ENCODE measurements around the gene WRNIP1. TPM values are rescaled to one million over a fixed set of nuclear protein-coding genes. Genes with fewer than 3 reads are reported as not detected.
A peak's percentile ranks its signal among the peaks of the same experiment; 100 is the strongest.

WRNIP1 gene
- total RNA-seq, 1 donor from 2014 or later, result 25.3 TPM

DNA sequence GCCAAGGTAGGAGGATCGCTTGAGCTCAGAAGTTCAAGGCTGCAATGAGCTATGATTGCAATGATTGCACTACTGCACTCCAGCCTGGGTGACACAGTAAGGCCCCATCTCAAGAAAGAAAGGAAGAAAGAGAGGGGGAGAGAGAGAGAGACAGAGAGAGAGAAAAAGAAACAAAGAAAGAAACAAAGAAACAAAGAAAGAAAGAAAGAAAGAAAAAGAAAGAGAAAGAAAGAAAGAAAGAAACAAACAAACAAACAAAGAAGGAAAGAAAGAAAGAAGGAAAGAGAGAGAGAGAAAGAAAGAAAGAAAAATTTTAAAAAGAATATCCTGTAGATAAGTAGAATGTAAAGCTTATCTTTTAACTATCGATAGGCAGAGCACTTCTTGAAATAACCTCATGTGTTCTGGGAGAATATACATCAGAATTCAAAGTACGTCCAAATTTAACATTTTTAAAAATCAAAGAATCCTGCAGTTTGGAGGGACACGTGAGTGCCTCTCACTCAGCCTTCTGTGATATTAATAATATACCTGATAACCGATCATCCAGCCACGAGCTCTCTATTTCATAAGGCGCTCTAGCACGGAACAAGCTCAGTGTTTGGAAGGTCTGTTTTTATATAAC, 39.7 kb upstream of the WRNIP1 start:
- no peak for DNase-seq (ENCODE audit: low spot score)
- Mint-ChIP-seq H3K36me3 (no peaks in the 10 kb centered on the region), H3K4me3 (no peak overlapping the region), H3K9me3 (peaks cover 2% of the 10 kb centered on the region), H3K4me1 (peaks cover 6% of the 10 kb centered on the region), H3K27ac (no peak overlapping the region), H3K27me3 (ENCODE audit: insufficient read depth, low read depth) (peaks cover 5% of the 10 kb centered on the region)
- no peak overlapping the region for H3K4me2 ChIP-seq
- H3F3A ChIP-seq (ENCODE audit: low read depth), result no peaks in the 10 kb centered on the region
- H3K79me2 ChIP-seq (ENCODE audit: low read depth), result no peaks in the 10 kb centered on the region
- H3K27ac ChIP-seq, result no peak overlapping the region
- H3K4me1 ChIP-seq, result no peaks in the 10 kb centered on the region
- no peak overlapping the region for H3K4me3 ChIP-seq
- H3K9ac ChIP-seq, result no peak overlapping the region
- peak overlapping the region; percentile 51 for H2AFZ ChIP-seq (replicated peaks)
- H3K36me3 ChIP-seq, result no peaks in the 10 kb centered on the region
- H3K27me3 ChIP-seq, result no peaks in the 10 kb centered on the region
- no peaks in the 10 kb centered on the region for H4K20me1 ChIP-seq (ENCODE audit: low read depth)
- no peak for TF ChIP-seq EZH2phosphoT487 (IDR thresholded peaks at IDR 0.05)
- no peak for TF ChIP-seq EZH2 (IDR thresholded peaks at IDR 0.05)
- H3K9me3 ChIP-seq (ENCODE audit: low read depth), result no peaks in the 10 kb centered on the region

DNA sequence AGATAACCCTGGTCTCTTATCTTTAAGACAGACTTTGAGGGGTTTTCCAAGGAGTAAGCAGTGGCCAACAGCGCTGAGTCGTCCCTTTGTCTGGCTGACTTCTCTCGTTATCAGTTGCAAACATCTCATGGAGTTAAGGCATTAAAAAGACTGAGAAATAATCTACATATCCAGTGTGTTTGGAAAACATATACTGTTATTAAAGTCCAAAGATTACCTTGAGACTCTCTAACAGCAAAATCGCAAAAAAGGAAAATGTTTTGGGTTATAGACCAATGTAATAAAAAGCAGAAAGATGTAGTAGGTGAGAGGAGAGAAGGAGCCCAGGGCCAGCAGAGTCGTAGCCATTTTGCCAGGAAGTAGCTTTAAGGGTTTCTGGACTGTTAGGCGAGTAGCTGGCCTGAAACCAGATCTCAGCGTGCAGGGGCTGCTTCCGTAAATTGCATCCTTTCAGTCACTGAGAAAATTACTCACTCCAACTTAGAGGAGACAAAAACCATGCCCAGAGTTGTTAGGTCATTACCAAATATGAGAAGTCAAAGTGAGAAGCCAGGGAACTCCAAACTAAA, 39.1 kb upstream of the WRNIP1 start:
- no peaks in the 10 kb centered on the region for H3K4me1 ChIP-seq
- no peaks in the 10 kb centered on the region for H3K36me3 ChIP-seq
- no peak overlapping the region for H3K4me3 ChIP-seq
- no peak for TF ChIP-seq EZH2phosphoT487 (IDR thresholded peaks at IDR 0.05)
- no peak for TF ChIP-seq EZH2 (IDR thresholded peaks at IDR 0.05)
- TF ChIP-seq, protein P1, sequence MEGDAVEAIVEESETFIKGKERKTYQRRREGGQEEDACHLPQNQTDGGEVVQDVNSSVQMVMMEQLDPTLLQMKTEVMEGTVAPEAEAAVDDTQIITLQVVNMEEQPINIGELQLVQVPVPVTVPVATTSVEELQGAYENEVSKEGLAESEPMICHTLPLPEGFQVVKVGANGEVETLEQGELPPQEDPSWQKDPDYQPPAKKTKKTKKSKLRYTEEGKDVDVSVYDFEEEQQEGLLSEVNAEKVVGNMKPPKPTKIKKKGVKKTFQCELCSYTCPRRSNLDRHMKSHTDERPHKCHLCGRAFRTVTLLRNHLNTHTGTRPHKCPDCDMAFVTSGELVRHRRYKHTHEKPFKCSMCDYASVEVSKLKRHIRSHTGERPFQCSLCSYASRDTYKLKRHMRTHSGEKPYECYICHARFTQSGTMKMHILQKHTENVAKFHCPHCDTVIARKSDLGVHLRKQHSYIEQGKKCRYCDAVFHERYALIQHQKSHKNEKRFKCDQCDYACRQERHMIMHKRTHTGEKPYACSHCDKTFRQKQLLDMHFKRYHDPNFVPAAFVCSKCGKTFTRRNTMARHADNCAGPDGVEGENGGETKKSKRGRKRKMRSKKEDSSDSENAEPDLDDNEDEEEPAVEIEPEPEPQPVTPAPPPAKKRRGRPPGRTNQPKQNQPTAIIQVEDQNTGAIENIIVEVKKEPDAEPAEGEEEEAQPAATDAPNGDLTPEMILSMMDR (IDR thresholded peaks at IDR 0.05), result no peak
- H3K9me3 ChIP-seq (ENCODE audit: low read depth), result no peaks in the 10 kb centered on the region
- H3K27ac ChIP-seq, result no peak overlapping the region
- no peak for DNase-seq (ENCODE audit: low spot score)
- peaks cover 6% of the 10 kb centered on the region for H3K4me1 Mint-ChIP-seq
- H3K27me3 Mint-ChIP-seq (ENCODE audit: insufficient read depth, low read depth), result peaks cover 5% of the 10 kb centered on the region
- H4K20me1 ChIP-seq (ENCODE audit: low read depth), result no peaks in the 10 kb centered on the region
- no peaks in the 10 kb centered on the region for H3K9me3 Mint-ChIP-seq
- H3K4me2 ChIP-seq, result no peak overlapping the region
- H2AFZ ChIP-seq (replicated peaks), result peak overlapping the region; percentile 51
- no peak overlapping the region for H3K9ac ChIP-seq
- H3K27me3 ChIP-seq, result no peaks in the 10 kb centered on the region
- no peak overlapping the region for H3K27ac Mint-ChIP-seq
- no peaks in the 10 kb centered on the region for H3K79me2 ChIP-seq (ENCODE audit: low read depth)
- H3K36me3 Mint-ChIP-seq, result no peaks in the 10 kb centered on the region
- no peaks in the 10 kb centered on the region for H3F3A ChIP-seq (ENCODE audit: low read depth)
- H3K4me3 Mint-ChIP-seq, result no peak overlapping the region

DNA sequence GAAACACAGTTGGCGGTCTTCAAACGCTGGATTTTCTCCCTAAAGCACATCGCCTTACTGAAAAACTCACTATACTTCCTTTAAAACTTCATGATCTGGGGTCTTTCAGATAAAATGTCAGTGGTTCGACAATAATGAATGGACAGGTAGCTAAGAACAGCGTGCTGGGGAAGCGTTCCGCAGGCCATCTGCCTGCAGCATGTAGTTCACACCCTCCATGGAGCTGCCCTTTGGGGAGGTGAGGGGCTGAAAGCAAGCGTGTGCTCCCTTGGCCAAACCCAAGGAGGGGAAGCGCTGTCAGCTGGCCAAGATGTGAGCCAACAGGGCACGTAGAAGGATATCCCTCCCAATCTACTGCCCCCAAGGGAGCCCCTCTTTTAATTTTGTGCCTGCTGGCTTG, 35.3 kb upstream of the WRNIP1 start:
- no peaks in the 10 kb centered on the region for H3K36me3 Mint-ChIP-seq
- Histone ChIP-seq H3K4me1 (no peaks in the 10 kb centered on the region), H3K36me3 (no peaks in the 10 kb centered on the region), H3K79me2 (ENCODE audit: low read depth) (no peaks in the 10 kb centered on the region), H3F3A (ENCODE audit: low read depth) (no peaks in the 10 kb centered on the region), H3K9ac (no peak overlapping the region), H2AFZ (replicated peaks) (no peak overlapping the region), H3K4me3 (no peak overlapping the region), H3K4me2 (no peak overlapping the region), H3K27me3 (no peaks in the 10 kb centered on the region), H3K9me3 (ENCODE audit: low read depth) (no peaks in the 10 kb centered on the region), H4K20me1 (ENCODE audit: low read depth) (no peaks in the 10 kb centered on the region), H3K27ac (no peak overlapping the region)
- DNase-seq (ENCODE audit: low spot score), result no peak
- no peaks in the 10 kb centered on the region for H3K9me3 Mint-ChIP-seq
- TF ChIP-seq EZH2phosphoT487 (IDR thresholded peaks at IDR 0.05) (no peak), EZH2 (IDR thresholded peaks at IDR 0.05) (no peak)
- TF ChIP-seq, protein P1 (IDR thresholded peaks at IDR 0.05), result no peak
- no peaks in the 10 kb centered on the region for H3K27me3 Mint-ChIP-seq (ENCODE audit: insufficient read depth, low read depth)
- no peak overlapping the region for H3K4me3 Mint-ChIP-seq
- H3K27ac Mint-ChIP-seq, result peak overlapping the region; percentile 62
- peaks cover 14% of the 10 kb centered on the region for H3K4me1 Mint-ChIP-seq

Data from neural progenitor cell (in vitro differentiated cells).